Esophagus squamous epithelium (tissue), 4 donors: ENCODE measurements around the gene DVL1.

Source experiments
- CTCF ChIP-seq, 6 experiments: fragments of 450-650 bp in 4 of 6; fragments of 200-600 bp in 2 of 6; sonication (generic) in 2 of 6; IDR thresholded peaks; one replicate each; pipeline ENCODE4 v1.5.1; 2016 to 2019; ENCODE audit warnings: antibody characterized with exemption in 6 of 6, mild to moderate bottlenecking in 4 of 6, moderate library complexity in 4 of 6
- POLR2A ChIP-seq, 4 donors: fragments of 450-650 bp; IDR thresholded peaks; one replicate each; pipeline ENCODE4 v1.6.1; 2017; ENCODE audit warnings: antibody characterized with exemption in 4 of 4, mild to moderate bottlenecking in 4 of 4, moderate library complexity in 3 of 4

GRCh38 chr1:1376551-1377226 is 27.5 kb upstream of the DVL1 start:
- TF ChIP-seq CTCF (IDR thresholded peaks at IDR 0.05) = no peak
- TF ChIP-seq POLR2A (IDR thresholded peaks at IDR 0.05) = no peak
